SK-N-SH treated with all-trans-retinoic acid at 6 μM for 48 hours (cell line): ENCODE results near the gene HOXC4.

ENCODE experiments used
- CSRNP3 ChIP-seq: fragments of 250-450 bp; sonication (Bioruptor Pico); IDR thresholded peaks from 2 replicates; pipeline ENCODE4 v1.5.1; 2021; ENCODE audit warnings: mild to moderate bottlenecking, moderate library complexity
- ZNF70 ChIP-seq: fragments of 450-650 bp; formaldehyde crosslinking; IDR thresholded peaks from 2 replicates; pipeline ENCODE4 v1.5.0; 2020; ENCODE audit warnings: mild to moderate bottlenecking, moderate library complexity
- TF ChIP-seq, protein P1 (sequence below): fragments of 250-450 bp; sonication (Bioruptor Pico); IDR thresholded peaks from 2 replicates; pipeline ENCODE4 v1.8.0; 2020; ENCODE audit warnings: mild to moderate bottlenecking, moderate library complexity, borderline replicate concordance

DNA sequence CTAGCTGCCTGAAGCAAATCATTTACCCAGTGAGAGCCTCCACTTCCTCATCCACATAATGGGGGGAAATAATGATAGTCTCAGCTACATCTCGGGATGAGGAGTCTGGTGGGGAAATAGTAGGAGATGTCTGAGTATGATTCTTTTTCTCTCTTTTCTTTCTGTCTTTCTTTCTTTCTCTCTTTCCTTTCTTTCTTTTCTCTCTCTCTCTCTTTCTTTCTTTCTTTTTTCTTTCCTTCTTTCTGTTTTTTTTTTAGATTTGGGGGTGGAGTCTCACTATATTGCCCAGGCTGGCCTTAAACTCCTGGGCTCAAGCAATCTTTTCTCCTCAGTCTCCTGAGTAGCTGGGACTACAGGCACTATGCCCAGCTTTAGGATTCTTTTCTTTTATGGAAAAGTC, 12.8 kb downstream of the HOXC4 start:
- TF ChIP-seq CSRNP3 (CRISPR knock-in tag) (no peak), ZNF70 (no peak)
- TF ChIP-seq, protein P1, sequence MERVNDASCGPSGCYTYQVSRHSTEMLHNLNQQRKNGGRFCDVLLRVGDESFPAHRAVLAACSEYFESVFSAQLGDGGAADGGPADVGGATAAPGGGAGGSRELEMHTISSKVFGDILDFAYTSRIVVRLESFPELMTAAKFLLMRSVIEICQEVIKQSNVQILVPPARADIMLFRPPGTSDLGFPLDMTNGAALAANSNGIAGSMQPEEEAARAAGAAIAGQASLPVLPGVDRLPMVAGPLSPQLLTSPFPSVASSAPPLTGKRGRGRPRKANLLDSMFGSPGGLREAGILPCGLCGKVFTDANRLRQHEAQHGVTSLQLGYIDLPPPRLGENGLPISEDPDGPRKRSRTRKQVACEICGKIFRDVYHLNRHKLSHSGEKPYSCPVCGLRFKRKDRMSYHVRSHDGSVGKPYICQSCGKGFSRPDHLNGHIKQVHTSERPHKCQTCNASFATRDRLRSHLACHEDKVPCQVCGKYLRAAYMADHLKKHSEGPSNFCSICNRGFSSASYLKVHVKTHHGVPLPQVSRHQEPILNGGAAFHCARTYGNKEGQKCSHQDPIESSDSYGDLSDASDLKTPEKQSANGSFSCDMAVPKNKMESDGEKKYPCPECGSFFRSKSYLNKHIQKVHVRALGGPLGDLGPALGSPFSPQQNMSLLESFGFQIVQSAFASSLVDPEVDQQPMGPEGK (CRISPR knock-in tag) = no peak
